Gastroesophageal sphincter (tissue), 4 donors: Measurements from ENCODE around the gene IGF2BP1. TPM values are rescaled to one million over a fixed set of nuclear protein-coding genes. Genes with fewer than 3 reads are reported as not detected.
"Not testable (repeated sequence)": the region's sequence is repeated elsewhere in the genome, so short reads cannot be mapped to it uniquely, and the experiment has no call there.

Source experiments
- ATAC-seq: fragments of 150-250 bp; one replicate; pipeline ENCODE4 v1.9.1; 2016; ENCODE audit warnings: mild to moderate bottlenecking, moderate library complexity
- H3K27ac ChIP-seq, 4 donors: fragments of 200-600 bp; sonication (generic) in 3 of 4; 1 replicate in 3 of 4; 2 replicates in 1 of 4; pipeline ENCODE4 v1.5.1; 2016 to 2019
- H3K27me3 ChIP-seq: fragments of 200-600 bp; sonication (generic); one replicate; pipeline ENCODE4 v1.5.1; 2019
- H3K36me3 ChIP-seq, 2 donors: fragments of 200-600 bp; sonication (generic); one replicate each; pipeline ENCODE4 v1.5.1; 2019; ENCODE audit warnings: control low read depth in 1 of 2
- H3K4me1 ChIP-seq, 3 donors: fragments of 200-600 bp; sonication (generic); 1 replicate in 2 of 3; 2 replicates in 1 of 3; pipeline ENCODE4 v1.5.1; 2016 to 2019; ENCODE audit warnings: control low read depth in 2 of 3
- H3K4me3 ChIP-seq, 2 donors: fragments of 200-600 bp; sonication (generic); one replicate each; pipeline ENCODE4 v1.5.1; 2019; ENCODE audit warnings: mild to moderate bottlenecking in 1 of 2, moderate library complexity in 1 of 2
- H3K9me3 ChIP-seq, 3 donors: fragments of 200-600 bp; sonication (generic); one replicate each; pipeline ENCODE4 v1.5.1; 2017 to 2019; ENCODE audit warnings: control low read depth in 2 of 3
- EP300 ChIP-seq: sonication (generic); formaldehyde crosslinking; IDR thresholded peaks from one replicate; pipeline ENCODE4 v1.6.1; 2017; ENCODE audit warnings: antibody characterized with exemption, mild to moderate bottlenecking
- POLR2A ChIP-seq, 2 donors: fragments of 450-650 bp; IDR thresholded peaks; one replicate each; pipeline ENCODE4 v1.6.1; 2017; ENCODE audit warnings: antibody characterized with exemption in 2 of 2, mild to moderate bottlenecking in 2 of 2, moderate library complexity in 1 of 2
- POLR2AphosphoS5 ChIP-seq: sonication (generic); formaldehyde crosslinking; IDR thresholded peaks from one replicate; pipeline ENCODE4 v1.6.1; 2017; ENCODE audit warnings: antibody characterized with exemption
- WGBS, 2 donors: methylation state at CpG; one replicate each; pipeline ENCODE4 v1.1.5; 2018; ENCODE audit warnings: low coverage in 1 of 2; 5-methylcytosine and 5-hydroxymethylcytosine counted together
- total RNA-seq, 4 donors: library from RNA; depleted of rRNA; stranded (reverse); fragments of >200 nt; gene quantifications; one replicate each; pipeline ENCODE4 v1.1.0, GENCODE V29; 2016
- TF ChIP-seq, protein P1 (sequence below), 4 experiments: fragments of 200-600 bp in 2 of 4; fragments of 450-650 bp in 2 of 4; sonication (generic) in 1 of 4; IDR thresholded peaks; one replicate each; pipeline ENCODE4 v1.5.1; 2017 to 2019; ENCODE audit warnings: antibody characterized with exemption in 4 of 4, mild to moderate bottlenecking in 2 of 4, moderate library complexity in 2 of 4

Gene IGF2BP1
- total RNA-seq, 4 donors from 2014 or later, result 0.04 TPM; not detected in 3

DNA sequence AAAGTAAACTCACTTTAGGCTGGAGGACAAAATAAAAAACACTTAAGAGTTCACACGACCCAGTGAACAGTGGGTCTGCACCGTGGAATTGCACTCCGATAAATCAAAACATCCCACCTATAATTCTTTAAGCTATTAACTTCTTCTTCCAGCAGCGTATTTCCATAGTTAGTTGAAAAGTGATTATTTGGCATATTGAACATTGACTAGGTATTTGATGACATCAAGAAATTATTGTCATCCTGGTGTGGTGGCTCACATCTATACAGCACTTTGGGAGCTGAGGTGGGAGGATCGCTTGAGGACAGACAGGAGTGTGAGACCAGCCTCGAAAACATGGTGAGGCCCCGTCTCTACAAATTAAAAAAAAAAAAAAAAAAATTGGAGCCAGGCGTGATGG, 23.4 kb downstream of the IGF2BP1 start:
- ATAC-seq, result no peak
- no peak overlapping the region for H3K4me3 ChIP-seq
- no peaks in the 10 kb centered on the region for H3K9me3 ChIP-seq
- TF ChIP-seq, protein P1, sequence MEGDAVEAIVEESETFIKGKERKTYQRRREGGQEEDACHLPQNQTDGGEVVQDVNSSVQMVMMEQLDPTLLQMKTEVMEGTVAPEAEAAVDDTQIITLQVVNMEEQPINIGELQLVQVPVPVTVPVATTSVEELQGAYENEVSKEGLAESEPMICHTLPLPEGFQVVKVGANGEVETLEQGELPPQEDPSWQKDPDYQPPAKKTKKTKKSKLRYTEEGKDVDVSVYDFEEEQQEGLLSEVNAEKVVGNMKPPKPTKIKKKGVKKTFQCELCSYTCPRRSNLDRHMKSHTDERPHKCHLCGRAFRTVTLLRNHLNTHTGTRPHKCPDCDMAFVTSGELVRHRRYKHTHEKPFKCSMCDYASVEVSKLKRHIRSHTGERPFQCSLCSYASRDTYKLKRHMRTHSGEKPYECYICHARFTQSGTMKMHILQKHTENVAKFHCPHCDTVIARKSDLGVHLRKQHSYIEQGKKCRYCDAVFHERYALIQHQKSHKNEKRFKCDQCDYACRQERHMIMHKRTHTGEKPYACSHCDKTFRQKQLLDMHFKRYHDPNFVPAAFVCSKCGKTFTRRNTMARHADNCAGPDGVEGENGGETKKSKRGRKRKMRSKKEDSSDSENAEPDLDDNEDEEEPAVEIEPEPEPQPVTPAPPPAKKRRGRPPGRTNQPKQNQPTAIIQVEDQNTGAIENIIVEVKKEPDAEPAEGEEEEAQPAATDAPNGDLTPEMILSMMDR (IDR thresholded peaks at IDR 0.05), result no peak
- no peak for TF ChIP-seq EP300
- TF ChIP-seq POLR2A (IDR thresholded peaks at IDR 0.05), result no peak
- TF ChIP-seq POLR2AphosphoS5, result no peak
- peaks cover 83% of the 10 kb centered on the region for H3K27me3 ChIP-seq
- H3K27ac ChIP-seq, result no peak overlapping the region
- H3K4me1 ChIP-seq, result peaks cover 0 to 12% (median 0%) of the 10 kb centered on the region in 3 donors
- no peaks in the 10 kb centered on the region for H3K36me3 ChIP-seq
- WGBS, 2 donors, result 70 to 71% methylated on average over 5 to 6 of the region's 8 CpGs

DNA sequence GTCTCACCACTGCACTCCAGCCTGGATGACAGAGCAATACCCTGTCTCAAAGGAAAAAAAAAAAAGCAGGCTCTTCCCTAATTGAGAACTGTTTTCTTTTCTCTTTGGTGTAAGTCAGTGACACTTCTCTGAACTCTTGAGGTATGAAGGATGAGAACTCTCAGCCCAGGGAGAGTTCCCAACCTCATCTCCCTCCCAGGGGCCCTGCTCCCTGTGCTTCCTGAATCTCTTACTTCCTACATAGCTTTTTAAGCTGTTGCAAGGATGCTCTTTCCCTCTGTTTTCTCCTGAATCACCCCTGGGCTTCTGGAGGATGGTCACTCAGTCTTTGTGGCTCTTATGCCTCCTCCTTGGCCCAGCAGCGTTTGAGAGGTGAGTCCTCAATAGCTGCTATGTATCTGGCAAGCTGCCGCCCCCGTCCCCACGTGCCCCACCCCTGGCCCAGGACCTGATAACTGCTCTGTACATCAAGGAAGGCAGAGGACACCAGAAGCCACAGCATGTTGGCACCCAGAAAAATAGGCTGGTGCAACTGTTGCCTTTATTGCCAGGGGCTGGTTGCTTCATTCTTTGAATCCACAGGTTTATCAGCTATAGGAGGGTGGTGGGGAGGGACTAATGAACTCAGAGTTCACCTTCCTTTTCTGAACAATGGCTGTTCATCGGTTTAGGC, 24.0 kb downstream of the IGF2BP1 start:
- WGBS, 2 donors, result 50 to 100% methylated on average over 1 of the region's 5 CpGs
- Histone ChIP-seq H3K27me3 (peaks cover 83% of the 10 kb centered on the region), H3K27ac (no peak overlapping the region), H3K4me1 (peaks cover 0 to 10% (median 0%) of the 10 kb centered on the region in 3 donors), H3K4me3 (no peak overlapping the region), H3K9me3 (no peaks in the 10 kb centered on the region), H3K36me3 (no peaks in the 10 kb centered on the region)
- ATAC-seq, result no peak
- TF ChIP-seq POLR2A (IDR thresholded peaks at IDR 0.05) (no peak), POLR2AphosphoS5 (no peak), EP300 (no peak)
- TF ChIP-seq, protein P1 (IDR thresholded peaks at IDR 0.05), result no peak

DNA sequence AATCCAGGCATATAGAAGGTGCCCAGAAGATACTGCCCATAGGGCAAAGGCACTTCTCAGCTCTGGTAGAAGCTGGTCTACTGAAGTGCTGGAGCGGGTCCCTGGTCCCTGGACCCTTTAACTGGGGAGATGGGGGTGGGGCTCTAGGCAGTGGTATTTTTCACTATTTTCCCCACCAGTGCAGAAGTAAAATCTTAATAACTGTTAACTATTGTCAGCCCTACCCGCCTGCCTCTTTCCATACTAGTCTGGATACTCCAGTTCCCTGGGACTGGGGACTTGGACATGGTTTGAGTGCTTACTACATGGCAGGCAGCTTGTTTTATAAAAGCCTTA, 24.6 kb downstream of the IGF2BP1 start:
- H3K9me3 ChIP-seq, result no peaks in the 10 kb centered on the region
- no peak overlapping the region for H3K4me3 ChIP-seq
- WGBS, 2 donors, result 88 to 100% methylated on average over 1 of the region's 2 CpGs
- ATAC-seq, result no peak
- H3K4me1 ChIP-seq, result peaks cover 0 to 5% (median 0%) of the 10 kb centered on the region in 3 donors
- peaks cover 82% of the 10 kb centered on the region for H3K27me3 ChIP-seq
- TF ChIP-seq, protein P1 (IDR thresholded peaks at IDR 0.05), result no peak
- TF ChIP-seq POLR2AphosphoS5 (no peak), EP300 (no peak), POLR2A (IDR thresholded peaks at IDR 0.05) (no peak)
- no peak overlapping the region for H3K27ac ChIP-seq
- H3K36me3 ChIP-seq, result no peaks in the 10 kb centered on the region

DNA sequence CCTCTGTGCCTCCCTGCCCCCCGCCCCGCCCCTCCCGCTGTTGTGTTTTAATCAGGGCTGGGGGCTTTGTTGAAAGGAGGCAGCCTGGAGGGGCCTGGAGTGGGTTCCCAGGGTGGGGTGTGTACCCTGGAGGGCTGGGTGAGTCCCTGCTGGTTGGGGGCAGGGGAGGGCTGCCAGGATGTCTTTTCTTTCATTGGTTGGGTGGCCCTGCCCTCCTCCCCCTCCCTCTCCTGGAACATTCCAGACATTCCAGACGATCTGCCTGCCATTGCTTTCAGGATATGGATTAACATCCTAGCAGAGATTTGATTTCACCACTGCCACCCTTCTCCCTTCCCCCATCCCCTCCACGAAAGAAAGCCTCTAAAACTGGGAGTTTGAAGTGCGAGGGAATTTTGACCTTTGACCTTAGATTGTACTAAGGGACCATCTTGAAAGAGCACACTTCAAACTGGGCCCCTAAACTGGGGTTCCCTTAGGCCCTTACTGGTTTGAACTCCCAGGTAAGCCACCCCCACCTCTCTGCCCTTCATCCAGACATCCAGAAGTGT, 25.3 kb downstream of the IGF2BP1 start:
- Histone ChIP-seq H3K4me3 (no peak overlapping the region), H3K27ac (no peak overlapping the region), H3K9me3 (no peaks in the 10 kb centered on the region), H3K36me3 (no peaks in the 10 kb centered on the region), H3K4me1 (no peaks in the 10 kb centered on the region), H3K27me3 (peaks cover 79% of the 10 kb centered on the region)
- 0 to 20% methylated on average over 1 to 2 of the region's 6 CpGs for WGBS, 2 donors
- ATAC-seq, result no peak
- TF ChIP-seq POLR2AphosphoS5 (no peak), POLR2A (IDR thresholded peaks at IDR 0.05) (no peak), EP300 (no peak)
- TF ChIP-seq, protein P1 (IDR thresholded peaks at IDR 0.05), result no peak

DNA sequence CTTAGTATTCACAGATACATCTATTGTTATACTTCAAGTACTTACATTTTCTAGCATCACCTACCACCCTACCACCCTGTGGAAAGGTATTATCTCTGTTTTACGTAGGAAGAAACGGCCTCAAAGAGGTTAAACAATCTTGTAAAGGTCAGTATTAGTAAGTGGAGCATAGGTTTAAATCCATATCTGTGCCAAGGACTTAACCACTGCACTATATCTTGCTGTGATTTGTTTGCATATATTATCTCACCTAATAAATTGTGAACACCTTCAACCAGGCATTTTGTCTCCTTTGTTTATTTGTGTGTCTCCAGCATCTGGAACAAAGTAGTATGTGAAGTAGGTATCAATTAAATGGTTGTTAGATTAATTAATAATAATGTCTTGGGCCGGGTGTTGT, 27.3 kb downstream of the IGF2BP1 start:
- Histone ChIP-seq H3K4me3 (no peak overlapping the region), H3K9me3 (no peaks in the 10 kb centered on the region), H3K36me3 (no peaks in the 10 kb centered on the region), H3K4me1 (no peaks in the 10 kb centered on the region), H3K27ac (no peak overlapping the region), H3K27me3 (peaks cover 62% of the 10 kb centered on the region)
- ATAC-seq, result no peak
- 59 to 65% methylated on average over 3 of the region's 3 CpGs for WGBS, 2 donors
- TF ChIP-seq, protein P1 (IDR thresholded peaks at IDR 0.05), result no peak
- TF ChIP-seq POLR2A (IDR thresholded peaks at IDR 0.05), result no peak
- no peak for TF ChIP-seq POLR2AphosphoS5
- TF ChIP-seq EP300, result no peak

DNA sequence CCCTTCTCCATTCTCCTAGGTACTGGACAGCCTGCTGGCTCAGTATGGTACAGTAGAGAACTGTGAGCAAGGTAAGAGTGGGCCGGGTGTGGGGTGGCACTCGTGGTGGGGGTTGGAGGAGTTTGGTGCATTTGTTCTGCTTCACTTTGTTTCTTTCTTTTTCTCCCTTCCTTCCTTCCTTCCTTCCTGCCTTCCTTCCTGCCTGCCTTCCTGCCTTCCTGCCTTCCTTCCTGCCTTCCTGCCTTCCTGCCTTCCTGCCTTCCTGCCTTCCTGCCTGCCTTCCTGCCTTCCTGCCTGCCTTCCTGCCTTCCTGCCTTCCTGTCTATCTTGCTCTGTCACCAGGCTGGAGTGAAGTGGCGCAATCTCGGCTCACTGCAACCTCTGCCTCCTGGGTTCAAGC, 29.3 kb downstream of the IGF2BP1 start:
- H3K4me3 ChIP-seq, H3K27ac ChIP-seq, ATAC-seq, H3K4me1 ChIP-seq, H3K36me3 ChIP-seq, H3K9me3 ChIP-seq: not testable (repeated sequence)
- 73 to 90% methylated on average over 2 to 3 of the region's 4 CpGs for WGBS, 2 donors
- H3K27me3 ChIP-seq, result peaks cover 53% of the 10 kb centered on the region
